OCI-LY1 (cell line): Measurements from ENCODE around the gene HCFC1.

Experiments used
- EZH2 ChIP-seq: fragments of 200-600 bp; sonication (generic), shearing (Covaris generic); IDR thresholded peaks from 2 replicates; pipeline ENCODE4 v1.8.0; 2017; ENCODE audit warnings: borderline replicate concordance, mixed run types, mild to moderate bottlenecking, antibody characterized with exemption, low read length, moderate library complexity, mixed read lengths
- TF ChIP-seq, protein P1 (sequence below): fragments of 200-600 bp; sonication (generic), shearing (Covaris generic); IDR thresholded peaks from 2 replicates; pipeline ENCODE4 v1.5.1; 2017; ENCODE audit warnings: mild to moderate bottlenecking, antibody characterized with exemption, low read length, moderate library complexity, mixed read lengths

DNA sequence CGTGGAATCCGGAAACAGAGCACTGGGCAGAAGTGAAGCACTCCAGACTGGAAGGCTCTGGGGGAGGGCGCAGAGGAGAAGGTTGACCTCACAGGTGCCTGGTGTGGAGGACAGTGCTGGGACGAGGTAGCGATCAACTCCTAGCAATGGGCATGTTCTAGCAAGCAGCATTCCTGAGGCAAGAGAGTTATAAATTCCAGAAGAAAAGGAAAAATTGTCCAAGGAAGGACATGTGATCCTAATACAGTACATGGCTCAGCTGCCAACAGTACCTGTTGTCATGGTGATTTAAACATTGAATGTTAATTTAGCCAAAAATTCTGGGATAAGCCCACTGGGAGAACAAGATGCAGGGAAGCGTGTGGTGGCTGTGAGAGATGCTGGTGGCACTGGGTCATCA lies 53.7 kb downstream of the HCFC1 start:
- no peak for TF ChIP-seq EZH2
- TF ChIP-seq, protein P1, sequence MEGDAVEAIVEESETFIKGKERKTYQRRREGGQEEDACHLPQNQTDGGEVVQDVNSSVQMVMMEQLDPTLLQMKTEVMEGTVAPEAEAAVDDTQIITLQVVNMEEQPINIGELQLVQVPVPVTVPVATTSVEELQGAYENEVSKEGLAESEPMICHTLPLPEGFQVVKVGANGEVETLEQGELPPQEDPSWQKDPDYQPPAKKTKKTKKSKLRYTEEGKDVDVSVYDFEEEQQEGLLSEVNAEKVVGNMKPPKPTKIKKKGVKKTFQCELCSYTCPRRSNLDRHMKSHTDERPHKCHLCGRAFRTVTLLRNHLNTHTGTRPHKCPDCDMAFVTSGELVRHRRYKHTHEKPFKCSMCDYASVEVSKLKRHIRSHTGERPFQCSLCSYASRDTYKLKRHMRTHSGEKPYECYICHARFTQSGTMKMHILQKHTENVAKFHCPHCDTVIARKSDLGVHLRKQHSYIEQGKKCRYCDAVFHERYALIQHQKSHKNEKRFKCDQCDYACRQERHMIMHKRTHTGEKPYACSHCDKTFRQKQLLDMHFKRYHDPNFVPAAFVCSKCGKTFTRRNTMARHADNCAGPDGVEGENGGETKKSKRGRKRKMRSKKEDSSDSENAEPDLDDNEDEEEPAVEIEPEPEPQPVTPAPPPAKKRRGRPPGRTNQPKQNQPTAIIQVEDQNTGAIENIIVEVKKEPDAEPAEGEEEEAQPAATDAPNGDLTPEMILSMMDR = no peak
